IMR-90 (cell line): ENCODE data around the gene APBB1IP. TPM values are rescaled to one million over a fixed set of nuclear protein-coding genes. Genes with fewer than 3 reads are reported as not detected.

ENCODE experiments used
- ATAC-seq: fragments of 200-7000 bp; cut with Tn5 transposase; 2 replicates; pipeline ENCODE4 v1.9.1; 2020; ENCODE audit warnings: low read depth, mild to moderate bottlenecking, moderate library complexity
- BruUV-seq: library from RNA; stranded (reverse); fragments of 400-500 nt; replicated peaks from 2 replicates; lab custom pipeline; 2021; lab: Mats Ljungman, UMichigan
- CTCF ChIA-PET: fragments of 300-600 bp; formaldehyde crosslinking; extraction: SDS; loops from one replicate; lab custom pipeline; 2021; ENCODE audit warnings: antibody characterized with exemption; lab: Yijun Ruan, JAX
- POLR2A ChIA-PET: fragments of 300-600 bp; sonication (Branson Sonifier 250); formaldehyde crosslinking; loops from one replicate; lab custom pipeline; 2022; ENCODE audit warnings: antibody characterized with exemption; ENCODE audit not compliant: unreplicated experiment; lab: Charles Lee
- DNase-seq: peaks from one replicate; pipeline ENCODE4 v3.0.0; 2013
- H2AFZ ChIP-seq: replicated peaks from 2 replicates; pipeline ENCODE3; 2013; ENCODE audit warnings: low read length, mild to moderate bottlenecking; ENCODE audit not compliant: poor library complexity
- H2AK5ac ChIP-seq: 2 replicates; pipeline ENCODE4 v1.6.1; 2013; ENCODE audit warnings: low read depth, low read length, inconsistent platforms
- H2AK9ac ChIP-seq: replicated peaks from 2 replicates; pipeline ENCODE3; 2013; ENCODE audit warnings: mild to moderate bottlenecking, low read depth, low read length, moderate library complexity; ENCODE audit not compliant: poor library complexity
- H2BK120ac ChIP-seq: 2 replicates; pipeline ENCODE4 v1.6.1; 2013; ENCODE audit warnings: low read depth, low read length, inconsistent platforms
- H2BK15ac ChIP-seq: 3 replicates; pipeline ENCODE4 v1.6.1; 2013; ENCODE audit warnings: low read depth, low read length, inconsistent platforms
- H2BK20ac ChIP-seq: 2 replicates; pipeline ENCODE4 v1.6.1; 2013; ENCODE audit warnings: low read depth, mild to moderate bottlenecking, inconsistent platforms, low read length, moderate library complexity
- H2BK5ac ChIP-seq: 2 replicates; pipeline ENCODE4 v1.6.1; 2013; ENCODE audit warnings: mild to moderate bottlenecking, low read depth, low read length, inconsistent platforms; ENCODE audit not compliant: poor library complexity, severe bottlenecking
- H3K14ac ChIP-seq: replicated peaks from 2 replicates; pipeline ENCODE4 v1.6.1; 2013; ENCODE audit warnings: low read depth, low read length, inconsistent platforms
- H3K18ac ChIP-seq: 2 replicates; pipeline ENCODE4 v1.6.1; 2013; ENCODE audit warnings: low read depth, low read length, control low read depth
- H3K23ac ChIP-seq: 2 replicates; pipeline ENCODE4 v1.6.1; 2013; ENCODE audit warnings: low read depth, low read length, inconsistent platforms
- H3K27ac ChIP-seq: 2 replicates; pipeline ENCODE4 v1.5.1; 2013; ENCODE audit warnings: mild to moderate bottlenecking, control low read depth, low read length; ENCODE audit not compliant: insufficient read depth
- H3K27me3 ChIP-seq: 2 replicates; pipeline ENCODE4 v1.6.1; 2013; ENCODE audit warnings: low read length; ENCODE audit not compliant: control insufficient read depth, insufficient read depth
- H3K36me3 ChIP-seq: 2 replicates; pipeline ENCODE4 v1.6.1; 2013; ENCODE audit warnings: low read length, mixed read lengths; ENCODE audit not compliant: control insufficient read depth, insufficient read depth
- H3K4ac ChIP-seq: 2 replicates; pipeline ENCODE4 v1.6.1; 2013; ENCODE audit warnings: low read depth, low read length, inconsistent platforms
- H3K4me1 ChIP-seq: 2 replicates; pipeline ENCODE4 v1.6.1; 2013; ENCODE audit warnings: low read length, mixed read lengths; ENCODE audit not compliant: control insufficient read depth, insufficient read depth
- H3K4me2 ChIP-seq: 2 replicates; pipeline ENCODE4 v1.6.1; 2013; ENCODE audit warnings: low read depth, mild to moderate bottlenecking, control low read depth, low read length, moderate library complexity
- H3K4me3 ChIP-seq: 2 replicates; pipeline ENCODE4 v1.5.1; 2013; ENCODE audit warnings: low read depth, mild to moderate bottlenecking, control low read depth, low read length, moderate library complexity; ENCODE audit not compliant: insufficient read depth
- H3K56ac ChIP-seq: 2 replicates; pipeline ENCODE4 v1.6.1; 2013; ENCODE audit warnings: low read length, inconsistent platforms; ENCODE audit not compliant: insufficient read depth; ENCODE audit errors: extremely low read depth
- H3K79me1 ChIP-seq, 2 experiments: 2 replicates each; pipeline ENCODE4 v1.6.1; 2013; ENCODE audit warnings: low read length in 2 of 2, inconsistent platforms in 1 of 2, low read depth in 1 of 2
- H3K9ac ChIP-seq: 2 replicates; pipeline ENCODE4 v1.6.1; 2013; ENCODE audit warnings: low read depth, low read length, control low read depth
- H3K9me1 ChIP-seq: 2 replicates; pipeline ENCODE4 v1.6.1; 2013; ENCODE audit warnings: low read length, inconsistent platforms; ENCODE audit not compliant: insufficient read depth
- H3K9me3 ChIP-seq: 2 replicates; pipeline ENCODE4 v1.6.1; 2013; ENCODE audit warnings: low read length; ENCODE audit not compliant: control insufficient read depth, insufficient read depth
- H4K20me1 ChIP-seq: 2 replicates; pipeline ENCODE4 v1.6.1; 2013; ENCODE audit warnings: low read length, inconsistent platforms; ENCODE audit not compliant: insufficient read depth
- H4K5ac ChIP-seq: 2 replicates; pipeline ENCODE4 v1.6.1; 2013; ENCODE audit warnings: mild to moderate bottlenecking, low read depth, low read length, control low read depth
- H4K8ac ChIP-seq, 2 experiments: 2 replicates each; pipeline ENCODE4 v1.6.1; 2013; ENCODE audit warnings: low read depth in 2 of 2, low read length in 2 of 2, control low read depth in 1 of 2, inconsistent platforms in 1 of 2
- H4K91ac ChIP-seq: 2 replicates; pipeline ENCODE4 v1.6.1; 2013; ENCODE audit warnings: low read depth, low read length, inconsistent platforms; ENCODE audit not compliant: insufficient read depth
- CEBPB ChIP-seq: IDR thresholded peaks from 2 replicates; pipeline ENCODE4 v1.6.1; 2012; ENCODE audit warnings: low read depth, low read length, improper control_type of control experiment
- CHD1 ChIP-seq: IDR thresholded peaks from 2 replicates; pipeline ENCODE4 v1.6.1; 2012; ENCODE audit warnings: low read depth, low read length, improper control_type of control experiment
- CTCF ChIP-seq: conservative IDR thresholded peaks from 2 replicates; pipeline ENCODE4 v1.5.1; 2012; ENCODE audit warnings: mild to moderate bottlenecking, low read depth, low read length, improper control_type of control experiment
- FOS ChIP-seq: fragments of 150-350 bp; IDR thresholded peaks from 2 replicates; pipeline ENCODE4 v1.6.1; 2016; ENCODE audit warnings: low read depth, low read length
- MAFK ChIP-seq: IDR thresholded peaks from 2 replicates; pipeline ENCODE4 v1.6.1; 2012; ENCODE audit warnings: low read depth, low read length, improper control_type of control experiment
- MAZ ChIP-seq: IDR thresholded peaks from 2 replicates; pipeline ENCODE4 v1.6.1; 2012; ENCODE audit warnings: low read depth, mild to moderate bottlenecking, low read length, improper control_type of control experiment, moderate library complexity, borderline replicate concordance
- MXI1 ChIP-seq: IDR thresholded peaks from 2 replicates; pipeline ENCODE4 v1.6.1; 2012; ENCODE audit warnings: low read depth, mild to moderate bottlenecking, low read length, moderate library complexity, borderline replicate concordance
- NFE2L2 ChIP-seq: fragments of 150-350 bp; IDR thresholded peaks from 2 replicates; pipeline ENCODE4 v1.6.1; 2016; ENCODE audit warnings: low read depth, mild to moderate bottlenecking, low read length
- POLR2A ChIP-seq: IDR thresholded peaks from 2 replicates; pipeline ENCODE4 v1.6.1; 2012; ENCODE audit warnings: mild to moderate bottlenecking, low read depth, low read length
- RAD21 ChIP-seq: IDR thresholded peaks from 2 replicates; pipeline ENCODE4 v1.6.1; 2012; ENCODE audit warnings: low read length, improper control_type of control experiment
- RCOR1 ChIP-seq: IDR thresholded peaks from 2 replicates; pipeline ENCODE4 v1.6.1; 2012; ENCODE audit warnings: mild to moderate bottlenecking, low read length, improper control_type of control experiment; ENCODE audit not compliant: insufficient replicate concordance
- RFX5 ChIP-seq: IDR thresholded peaks from 2 replicates; pipeline ENCODE4 v1.8.0; 2012; ENCODE audit warnings: low read depth, mild to moderate bottlenecking, low read length, moderate library complexity
- SMC3 ChIP-seq: fragments of 150-350 bp; IDR thresholded peaks from 2 replicates; pipeline ENCODE4 v1.6.1; 2016; ENCODE audit warnings: low read depth, mild to moderate bottlenecking, antibody characterized with exemption, low read length, moderate library complexity
- USF2 ChIP-seq: fragments of 150-350 bp; IDR thresholded peaks from 2 replicates; pipeline ENCODE4 v1.6.1; 2017; ENCODE audit warnings: mild to moderate bottlenecking, antibody characterized with exemption, low read length, low read depth
- WGBS, 2 experiments: methylation state at CpG; one replicate each; pipeline versions ENCODE4 v1.1.5 to v1.1.7; 2013; ENCODE audit warnings: missing lambda C conversion rate in 2 of 2; ENCODE audit not compliant: insufficient read length in 1 of 2; ENCODE audit errors: extremely low coverage in 2 of 2; 5-methylcytosine and 5-hydroxymethylcytosine counted together
- dilution Hi-C: fragments of 300-500 bp; cut with HindIII; formaldehyde crosslinking; loops from one replicate; pipeline ENCODE4 v1.14.3; 2018; ENCODE audit warnings: low sequenced_read_pairs; ENCODE audit not compliant: unreplicated experiment
- in situ Hi-C: fragments of 300-500 bp; cut with MboI; formaldehyde crosslinking; loops from 3 replicates; pipeline ENCODE4 v1.14.3; 2019; ENCODE audit warnings: low sequenced_read_pairs, inconsistent platforms, mixed read lengths
- intact Hi-C: fragments of 100-400 bp; cut with micrococcal nuclease; formaldehyde crosslinking; loops from 2 replicates; pipeline ENCODE4 v1.10.0; 2022
- polyA plus RNA-seq, 3 experiments: library from polyadenylated mRNA; depleted of rRNA; stranded (reverse); fragments of >200 nt; gene quantifications; 2 replicates each; pipeline ENCODE4 v1.2.3, GENCODE V29; 2012; ENCODE audit warnings: low replicate concordance in 1 of 3
- total RNA-seq: library from RNA; depleted of rRNA; stranded (reverse); fragments of >200 nt; gene quantifications from 2 replicates; pipeline ENCODE4 v1.2.3, GENCODE V29; 2012

Gene APBB1IP
- total and polyA plus RNA-seq, 2 of the 4 experiments (the other 2 are of a cell fraction): not detected

GRCh38 chr10:26481315-26481692 lies 43.2 kb downstream of the APBB1IP start:
- no TSS peak for BruUV-seq
- dilution Hi-C loops: no loop called here
- ATAC-seq (no peak), DNase-seq (no peak)
- in situ Hi-C loops: no loop called here
- no peak overlapping the region for H3K4me2 ChIP-seq
- H4K20me1 ChIP-seq: no peaks in the 10 kb centered on the region
- no peak overlapping the region for H2AFZ ChIP-seq
- no peak overlapping the region for H3K27ac ChIP-seq
- H2BK5ac ChIP-seq: no peak overlapping the region
- no peak overlapping the region for H3K14ac ChIP-seq
- H3K9me3 ChIP-seq: peaks cover 11% of the 10 kb centered on the region
- CTCF ChIA-PET: no interaction called here
- H3K4me1 ChIP-seq: no peaks in the 10 kb centered on the region
- WGBS, 2 experiments: no CpG with 5 or more reads among the region's 2 CpGs
- H3K4ac ChIP-seq: no peak overlapping the region
- H2AK5ac ChIP-seq: no peak overlapping the region
- H4K5ac ChIP-seq: no peak overlapping the region
- H3K36me3 ChIP-seq: no peaks in the 10 kb centered on the region
- POLR2A ChIA-PET: no interaction called here
- no peaks in the 10 kb centered on the region for H3K79me1 ChIP-seq
- H3K9ac ChIP-seq: no peak overlapping the region
- no peaks in the 10 kb centered on the region for H3K9me1 ChIP-seq
- intact Hi-C loops: no loop called here
- H3K23ac ChIP-seq: no peak overlapping the region
- no peak overlapping the region for H2BK120ac ChIP-seq
- TF ChIP-seq MAFK (no peak), CHD1 (no peak), CTCF (no peak), RFX5 (no peak), MXI1 (no peak), USF2 (no peak), RCOR1 (no peak), FOS (no peak), RAD21 (no peak), CEBPB (no peak), SMC3 (no peak), POLR2A (no peak), NFE2L2 (no peak), MAZ (no peak)
- H3K56ac ChIP-seq: no peak overlapping the region
- no peak overlapping the region for H3K4me3 ChIP-seq
- H3K27me3 ChIP-seq: no peaks in the 10 kb centered on the region
- no peak overlapping the region for H2AK9ac ChIP-seq
- H2BK20ac ChIP-seq: no peak overlapping the region
- no peak overlapping the region for H3K18ac ChIP-seq
- no peak overlapping the region for H4K8ac ChIP-seq
- no peak overlapping the region for H4K91ac ChIP-seq
- no peak overlapping the region for H2BK15ac ChIP-seq
